Mammary epithelial cell (primary cell): ENCODE results near the gene ZBTB16.

Experiments
- EZH2 ChIP-seq: IDR thresholded peaks from 2 replicates; pipeline ENCODE4 v1.6.1; 2012; ENCODE audit warnings: low read length, inconsistent platforms, borderline replicate concordance
- TF ChIP-seq, protein P1 (sequence below), 2 donors: IDR thresholded peaks in 1 of 2; conservative IDR thresholded peaks in 1 of 2; 2 replicates each; pipeline ENCODE4 v1.5.1; 2011 to 2012; ENCODE audit warnings: inconsistent platforms in 2 of 2, low read length in 2 of 2, mild to moderate bottlenecking in 2 of 2, control low read depth in 1 of 2, low read depth in 1 of 2; ENCODE audit not compliant: insufficient read depth in 1 of 2; ENCODE audit errors: extremely low read depth in 1 of 2

DNA sequence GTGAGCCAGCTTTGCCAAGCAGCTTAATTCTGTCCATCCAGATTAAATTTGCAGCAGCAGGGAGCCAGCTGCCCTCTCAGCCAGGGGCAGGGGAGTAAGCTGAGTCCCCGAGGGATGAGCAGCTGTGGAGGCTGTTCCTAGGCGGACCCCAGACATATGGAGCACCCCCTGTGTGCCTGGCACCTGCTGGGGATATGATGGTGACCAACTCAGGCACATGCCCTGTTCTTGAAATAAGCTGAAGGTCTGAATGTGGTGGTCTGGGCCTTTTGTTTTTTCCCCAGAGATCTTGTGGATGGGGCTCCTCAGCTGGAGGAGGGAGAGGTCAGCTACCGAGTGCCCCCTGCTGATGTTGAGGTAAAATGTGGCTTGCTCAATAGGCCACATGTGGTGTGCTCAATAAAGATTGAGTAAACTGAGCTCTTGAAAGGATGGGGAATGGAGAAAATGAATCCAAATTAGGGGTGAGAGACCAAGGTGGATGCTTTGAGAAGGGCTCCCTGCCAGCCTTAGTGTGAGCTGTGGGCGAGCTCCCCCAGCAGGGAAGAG, 133.4 kb downstream of the ZBTB16 start:
- TF ChIP-seq EZH2 = no peak
- TF ChIP-seq, protein P1, sequence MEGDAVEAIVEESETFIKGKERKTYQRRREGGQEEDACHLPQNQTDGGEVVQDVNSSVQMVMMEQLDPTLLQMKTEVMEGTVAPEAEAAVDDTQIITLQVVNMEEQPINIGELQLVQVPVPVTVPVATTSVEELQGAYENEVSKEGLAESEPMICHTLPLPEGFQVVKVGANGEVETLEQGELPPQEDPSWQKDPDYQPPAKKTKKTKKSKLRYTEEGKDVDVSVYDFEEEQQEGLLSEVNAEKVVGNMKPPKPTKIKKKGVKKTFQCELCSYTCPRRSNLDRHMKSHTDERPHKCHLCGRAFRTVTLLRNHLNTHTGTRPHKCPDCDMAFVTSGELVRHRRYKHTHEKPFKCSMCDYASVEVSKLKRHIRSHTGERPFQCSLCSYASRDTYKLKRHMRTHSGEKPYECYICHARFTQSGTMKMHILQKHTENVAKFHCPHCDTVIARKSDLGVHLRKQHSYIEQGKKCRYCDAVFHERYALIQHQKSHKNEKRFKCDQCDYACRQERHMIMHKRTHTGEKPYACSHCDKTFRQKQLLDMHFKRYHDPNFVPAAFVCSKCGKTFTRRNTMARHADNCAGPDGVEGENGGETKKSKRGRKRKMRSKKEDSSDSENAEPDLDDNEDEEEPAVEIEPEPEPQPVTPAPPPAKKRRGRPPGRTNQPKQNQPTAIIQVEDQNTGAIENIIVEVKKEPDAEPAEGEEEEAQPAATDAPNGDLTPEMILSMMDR (conservative IDR thresholded peaks at IDR 0.05 in 1 of 2, IDR thresholded peaks at IDR 0.05 in 1 of 2; ENCODE audit: extremely low read depth in 1 of 2, insufficient read depth in 1 of 2, low read depth in 1 of 2, low read length in 2 of 2) = no peak
